Mononuclear cell (primary cell): Measurements from ENCODE around the gene DCUN1D4. TPM values are rescaled to one million over a fixed set of nuclear protein-coding genes. Genes with fewer than 3 reads are reported as not detected.

Experiments
- H3K27me3 ChIP-seq: 2 replicates; pipeline ENCODE4 v1.6.0; 2011; ENCODE audit warnings: low read length, control low read depth; ENCODE audit not compliant: insufficient read depth
- H3K4me1 ChIP-seq: 2 replicates; pipeline ENCODE4 v1.5.1; 2011; ENCODE audit warnings: mild to moderate bottlenecking, low read length, control low read depth; ENCODE audit not compliant: insufficient read depth
- H3K4me3 ChIP-seq: 2 replicates; pipeline ENCODE4 v1.5.1; 2011; ENCODE audit warnings: mild to moderate bottlenecking, low read length, moderate library complexity
- H3K9me3 ChIP-seq: 2 replicates; pipeline ENCODE4 v1.5.1; 2011; ENCODE audit warnings: low read depth, mild to moderate bottlenecking, control low read depth, low read length
- total RNA-seq: library from RNA; depleted of rRNA; stranded (reverse); fragments of >200 nt; gene quantifications from one replicate; pipeline ENCODE4 v1.2.3, GENCODE V29; 2012

DCUN1D4 gene
- total RNA-seq, 1 donor: 55.0 TPM

GRCh38 chr4:51943221-51943620 is 100.3 kb downstream of the DCUN1D4 start:
- Histone ChIP-seq H3K9me3 (no peaks in the 10 kb centered on the region), H3K4me1 (no peaks in the 10 kb centered on the region), H3K27me3 (no peaks in the 10 kb centered on the region), H3K4me3 (no peak overlapping the region)

- Histone ChIP-seq H3K9me3 (no peaks in the 10 kb centered on the region), H3K4me1 (no peaks in the 10 kb centered on the region), H3K27me3 (no peaks in the 10 kb centered on the region), H3K4me3 (no peak overlapping the region)
Observed at GRCh38 chr4:51958199-51958968, 115.4 kb downstream of the DCUN1D4 start.

- Histone ChIP-seq H3K27me3 (no peaks in the 10 kb centered on the region), H3K9me3 (no peaks in the 10 kb centered on the region), H3K4me1 (no peaks in the 10 kb centered on the region), H3K4me3 (no peak overlapping the region)
Observed at GRCh38 chr4:51960486-51960885, 117.5 kb downstream of the DCUN1D4 start.

- Histone ChIP-seq H3K4me1 (no peaks in the 10 kb centered on the region), H3K27me3 (no peaks in the 10 kb centered on the region), H3K4me3 (no peak overlapping the region), H3K9me3 (no peaks in the 10 kb centered on the region)
Observed at GRCh38 chr4:51963841-51964517, 121.0 kb downstream of the DCUN1D4 start.

- no peaks in the 10 kb centered on the region for H3K27me3 ChIP-seq
- no peak overlapping the region for H3K4me3 ChIP-seq
- H3K9me3 ChIP-seq: no peaks in the 10 kb centered on the region
- no peaks in the 10 kb centered on the region for H3K4me1 ChIP-seq
Observed at GRCh38 chr4:51965862-51966261, 122.9 kb downstream of the DCUN1D4 start.

Other genes with a start within 250 kb of the DCUN1D4 start
- 0.10 TPM for gene LRRC66, start 177.2 kb downstream of the DCUN1D4 start, total RNA-seq
- gene SGCB, start 195.1 kb downstream of the DCUN1D4 start, total RNA-seq: 1.4 TPM
- 0.42 TPM for gene SPATA18, start 208.2 kb downstream of the DCUN1D4 start, total RNA-seq